Fibroblast of mammary gland (primary cell): ENCODE measurements around the gene CREBL2.

Experiments
- DNase-seq: peaks from one replicate; pipeline ENCODE4 v3.0.0-alpha.2; 2010; ENCODE audit warnings: low read depth
- H3K4me3 ChIP-seq: 2 replicates; pipeline ENCODE4 v1.5.1; 2011; ENCODE audit warnings: low read depth, mild to moderate bottlenecking, low read length, moderate library complexity; ENCODE audit not compliant: control insufficient read depth
- CTCF ChIP-seq: conservative IDR thresholded peaks from 2 replicates; pipeline ENCODE4 v1.5.1; 2011; ENCODE audit warnings: low read depth, low read length, inconsistent platforms; ENCODE audit not compliant: control insufficient read depth, insufficient read depth

Gene CREBL2

GRCh38 chr12:12676605-12677004, 64.9 kb downstream of the CREBL2 start:
- no peak for TF ChIP-seq CTCF
- no peak overlapping the region for H3K4me3 ChIP-seq
- DNase-seq: no peak

- no peak for TF ChIP-seq CTCF
- no peak for DNase-seq
Measured at GRCh38 chr12:12681061-12681765, 69.5 kb downstream of the CREBL2 start.

GRCh38 chr12:12682284-12682683, 70.6 kb downstream of the CREBL2 start:
- TF ChIP-seq CTCF: no peak
- DNase-seq: no peak
- H3K4me3 ChIP-seq: no peak overlapping the region

More at GRCh38 chr12:12681061-12681765, 69.5 kb downstream of the CREBL2 start:
- H3K4me3 ChIP-seq: no peak overlapping the region

GRCh38 chr12:12683136-12683697, 71.5 kb downstream of the CREBL2 start:
- H3K4me3 ChIP-seq: no peak overlapping the region
- TF ChIP-seq CTCF: no peak
- no peak for DNase-seq

- no peak overlapping the region for H3K4me3 ChIP-seq
- TF ChIP-seq CTCF: no peak
- no peak for DNase-seq
Measured at GRCh38 chr12:12683725-12684124, 72.0 kb downstream of the CREBL2 start.

- no peak overlapping the region for H3K4me3 ChIP-seq
- no peak for TF ChIP-seq CTCF
- DNase-seq: peak; percentile 52
Measured at GRCh38 chr12:12684375-12685106, 72.9 kb downstream of the CREBL2 start.
